Measurements from ENCODE around the gene GYS1.
"Not testable (repeated sequence)": the region's sequence is repeated elsewhere in the genome, so short reads cannot be mapped to it uniquely, and the experiment has no call there.

The GYS1 gene

GRCh38 chr19:48933382-48933932 lies 59.7 kb downstream of the GYS1 start, which contains the start of gene DHDH:
TSS of gene DHDH (plus strand) at chr19:48933699. CDS start at chr19:48933722, 23 bp downstream.
- peak; percentile 82 for DNase-seq

GRCh38 chr19:48928164-48929025 lies 64.7 kb downstream of the GYS1 start:
- no peak for DNase-seq

- not testable (repeated sequence) for DNase-seq
These were observed 65.4 kb downstream of the GYS1 start for GRCh38 chr19:48927692-48928091.

GRCh38 chr19:48926909-48927308 lies 66.2 kb downstream of the GYS1 start:
- no peak for DNase-seq

GRCh38 chr19:48925890-48926289 lies 67.2 kb downstream of the GYS1 start:
- not testable (repeated sequence) for DNase-seq

- DNase-seq: no peak
These were observed 67.8 kb downstream of the GYS1 start for GRCh38 chr19:48925240-48925843.

- DNase-seq: no peak
These were observed 70.3 kb downstream of the GYS1 start for GRCh38 chr19:48922548-48923490.

GRCh38 chr19:48921721-48922500 lies 71.2 kb downstream of the GYS1 start:
- DNase-seq: no peak

- no peak for DNase-seq
These were observed 72.2 kb downstream of the GYS1 start for GRCh38 chr19:48920949-48921348.

- DNase-seq: not testable (repeated sequence)
These were observed 73.8 kb downstream of the GYS1 start for GRCh38 chr19:48919271-48919670.

GRCh38 chr19:48918801-48919247 lies 74.3 kb downstream of the GYS1 start:
- DNase-seq: no peak

Data from T-helper 9 cell (primary cell).